A673 (cell line): ENCODE data around the gene TF. TPM values are rescaled to one million over a fixed set of nuclear protein-coding genes. Genes with fewer than 3 reads are reported as not detected.

Source experiments
- BruUV-seq: library from RNA; stranded (reverse); fragments of 400-500 nt; replicated peaks from 2 replicates; lab custom pipeline; 2021; lab: Mats Ljungman, UMichigan
- CTCF ChIA-PET: fragments of 300-600 bp; sonication (Branson Sonifier 250); formaldehyde crosslinking; loops from one replicate; lab custom pipeline; 2022; ENCODE audit warnings: antibody characterized with exemption; lab: Charles Lee
- POLR2A ChIA-PET: fragments of 300-600 bp; sonication (Branson Sonifier 250); formaldehyde crosslinking; loops from one replicate; lab custom pipeline; 2022; ENCODE audit warnings: antibody characterized with exemption; ENCODE audit not compliant: low non-redundant PET; lab: Charles Lee
- DNase-seq: peaks from one replicate; pipeline ENCODE4 v3.0.0-alpha.2; 2015; ENCODE audit warnings: low spot score
- H3K27ac ChIP-seq: fragments of 200-600 bp; sonication (generic); 2 replicates; pipeline ENCODE4 v1.5.1; 2016; ENCODE audit warnings: mixed run types, low read depth, mild to moderate bottlenecking, mixed read lengths, antibody characterized with exemption, low read length; ENCODE audit not compliant: poor library complexity, severe bottlenecking
- H3K27me3 ChIP-seq: fragments of 200-600 bp; sonication (generic); replicated peaks from 2 replicates; pipeline ENCODE4 v1.6.1; 2017; ENCODE audit warnings: mixed run types, low read depth, mild to moderate bottlenecking, mixed read lengths, antibody characterized with exemption, low read length; ENCODE audit not compliant: insufficient read depth, poor library complexity
- H3K36me3 ChIP-seq: fragments of 200-600 bp; sonication (generic); 2 replicates; pipeline ENCODE4 v1.6.1; 2016; ENCODE audit warnings: mixed run types, mild to moderate bottlenecking, mixed read lengths, antibody characterized with exemption, low read length; ENCODE audit not compliant: insufficient read depth, poor library complexity, severe bottlenecking
- H3K4me1 ChIP-seq: fragments of 200-600 bp; sonication (generic); 2 replicates; pipeline ENCODE4 v1.6.1; 2017; ENCODE audit warnings: mixed run types, mild to moderate bottlenecking, mixed read lengths, antibody characterized with exemption, low read length; ENCODE audit not compliant: insufficient read depth, poor library complexity, severe bottlenecking
- H3K4me3 ChIP-seq: fragments of 200-600 bp; sonication (generic); 2 replicates; pipeline ENCODE4 v1.5.1; 2016; ENCODE audit warnings: low read depth, mixed run types, mild to moderate bottlenecking, mixed read lengths, low read length; ENCODE audit not compliant: poor library complexity, severe bottlenecking
- H3K9me3 ChIP-seq: fragments of 200-600 bp; sonication (generic); 2 replicates; pipeline ENCODE4 v1.6.1; 2016; ENCODE audit warnings: mixed run types, low read depth, mild to moderate bottlenecking, mixed read lengths, antibody characterized with exemption, low read length; ENCODE audit not compliant: poor library complexity, severe bottlenecking
- CTCF ChIP-seq: fragments of 300-800, 200-600 bp; sonication (generic); conservative IDR thresholded peaks from 2 replicates; pipeline ENCODE4 v1.5.1; 2017; ENCODE audit warnings: low read depth, mild to moderate bottlenecking, antibody characterized with exemption, low read length, moderate library complexity, mixed read lengths
- EZH2 ChIP-seq: fragments of 200-600 bp; sonication (generic); IDR thresholded peaks from 2 replicates; pipeline ENCODE4 v1.6.1; 2017; ENCODE audit warnings: borderline replicate concordance, low read depth, mild to moderate bottlenecking, mixed read lengths, antibody characterized with exemption, low read length; ENCODE audit not compliant: poor library complexity, severe bottlenecking
- intact Hi-C: fragments of 100-400 bp; cut with micrococcal nuclease; formaldehyde crosslinking; loops from one replicate; pipeline ENCODE4 v1.10.0; 2022; ENCODE audit not compliant: unreplicated experiment
- total RNA-seq: library from RNA; stranded (reverse); gene quantifications from 2 replicates; pipeline ENCODE4 v1.2.3, GENCODE V29; 2021

Gene TF
- total RNA-seq, 1 experiment from 2014 or later, result 0.11 TPM

DNA sequence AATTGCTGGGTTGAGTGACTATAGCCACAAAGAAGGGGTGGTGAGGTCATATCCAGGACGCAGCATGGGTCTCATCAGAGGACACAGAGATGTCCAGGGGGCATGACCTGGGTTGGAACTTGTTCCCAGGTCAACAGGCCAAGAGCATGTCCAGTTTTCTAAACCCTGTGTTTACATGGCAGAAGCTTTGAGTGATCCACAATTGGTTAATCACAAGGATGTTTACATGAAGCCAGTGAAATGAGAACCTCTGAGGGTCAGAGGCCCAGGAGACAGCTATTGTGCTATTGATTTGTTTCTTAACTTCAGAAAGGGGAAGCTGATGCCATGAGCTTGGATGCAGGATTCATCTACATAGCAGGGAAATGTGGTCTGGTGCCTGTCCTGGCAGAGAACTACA, 42.3 kb upstream of the TF start:
- no peaks in the 10 kb centered on the region for H3K36me3 ChIP-seq
- intact Hi-C loops, result no loop called here

DNA sequence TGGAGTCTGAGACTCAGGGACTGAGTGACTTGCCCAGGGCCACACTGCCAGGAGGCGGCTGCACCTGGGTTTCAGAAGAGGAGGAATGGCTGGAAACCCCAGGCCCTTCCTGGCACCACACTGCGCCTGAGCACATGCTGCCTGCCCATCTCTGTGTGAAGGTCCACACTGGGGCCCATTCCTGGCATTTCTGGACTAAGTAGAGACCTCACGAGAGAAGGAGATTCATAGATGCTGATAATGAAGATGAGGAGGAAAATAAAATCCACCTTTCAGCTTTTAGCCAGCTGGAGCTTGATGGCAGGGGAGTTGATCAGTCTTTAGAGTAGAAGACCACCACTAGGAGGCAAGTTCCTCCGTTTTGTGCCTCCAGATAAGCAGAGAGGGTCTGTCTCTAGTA, 40.2 kb upstream of the TF start:
- Histone ChIP-seq H3K27me3 (peaks cover 60% of the 10 kb centered on the region), H3K9me3 (no peaks in the 10 kb centered on the region), H3K4me1 (no peaks in the 10 kb centered on the region), H3K4me3 (no peak overlapping the region), H3K27ac (no peak overlapping the region), H3K36me3 (no peaks in the 10 kb centered on the region)
- BruUV-seq, result no TSS peak
- TF ChIP-seq CTCF (no peak), EZH2 (no peak)
- ChIA-PET POLR2A (no interaction called here), CTCF (no interaction called here)
- no peak for DNase-seq
- intact Hi-C loops, result no loop called here

More for the DNA sequence above, 42.3 kb upstream of the TF start:
- no peak overlapping the region for H3K27ac ChIP-seq
- H3K27me3 ChIP-seq, result peaks cover 43% of the 10 kb centered on the region
- no peak for DNase-seq
- ChIA-PET POLR2A (no interaction called here), CTCF (no interaction called here)
- H3K4me1 ChIP-seq, result no peaks in the 10 kb centered on the region
- TF ChIP-seq EZH2 (no peak), CTCF (no peak)
- no peaks in the 10 kb centered on the region for H3K9me3 ChIP-seq
- no TSS peak for BruUV-seq
- H3K4me3 ChIP-seq, result no peak overlapping the region

DNA sequence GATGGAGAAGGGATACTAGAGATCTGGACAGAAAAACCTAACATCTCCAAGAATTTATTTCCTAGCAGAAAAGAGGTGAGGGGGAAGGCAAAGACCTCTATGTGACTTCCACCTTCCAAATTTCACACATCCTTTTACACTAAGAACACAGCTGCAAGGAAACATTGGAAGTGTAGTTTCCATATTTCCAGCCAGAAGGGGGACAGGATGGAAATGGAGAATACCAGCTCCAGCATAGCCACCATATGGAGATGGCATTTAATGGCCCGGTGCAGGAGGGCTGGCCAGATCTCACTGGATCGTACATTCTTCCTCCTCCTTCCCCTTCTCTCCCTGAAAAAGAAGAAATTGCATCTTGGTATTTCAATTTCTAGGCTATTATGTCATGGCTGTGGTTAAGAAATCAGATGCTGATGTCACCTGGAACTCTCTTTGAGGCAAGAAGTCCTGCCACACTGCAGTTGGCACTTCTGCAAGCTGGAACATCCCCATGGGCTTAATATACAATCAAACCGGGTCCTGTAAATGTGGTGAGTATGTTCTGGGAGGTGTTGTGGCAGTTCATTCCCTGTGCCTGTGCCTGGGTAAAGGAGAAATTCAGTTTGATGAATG, 36.9 kb upstream of the TF start:
- no peaks in the 10 kb centered on the region for H3K9me3 ChIP-seq
- POLR2A ChIA-PET, result no interaction called here
- H3K4me1 ChIP-seq, result no peaks in the 10 kb centered on the region
- H3K4me3 ChIP-seq, result no peak overlapping the region
- DNase-seq, result no peak
- peaks cover 86% of the 10 kb centered on the region for H3K27me3 ChIP-seq
- no peaks in the 10 kb centered on the region for H3K36me3 ChIP-seq
- CTCF ChIA-PET, result no interaction called here
- H3K27ac ChIP-seq, result no peak overlapping the region
- intact Hi-C loops, result no loop called here
- BruUV-seq, result no TSS peak
- TF ChIP-seq CTCF (no peak), EZH2 (no peak)
